Measurements from ENCODE around the gene ANKRD35. TPM values are rescaled to one million over a fixed set of nuclear protein-coding genes. Genes with fewer than 3 reads are reported as not detected.

Gene ANKRD35
- polyA plus RNA-seq, 1 donor (not counting 4 experiments of a cell fraction or from before 2014, with no cell fraction given): 0.46 TPM

DNA sequence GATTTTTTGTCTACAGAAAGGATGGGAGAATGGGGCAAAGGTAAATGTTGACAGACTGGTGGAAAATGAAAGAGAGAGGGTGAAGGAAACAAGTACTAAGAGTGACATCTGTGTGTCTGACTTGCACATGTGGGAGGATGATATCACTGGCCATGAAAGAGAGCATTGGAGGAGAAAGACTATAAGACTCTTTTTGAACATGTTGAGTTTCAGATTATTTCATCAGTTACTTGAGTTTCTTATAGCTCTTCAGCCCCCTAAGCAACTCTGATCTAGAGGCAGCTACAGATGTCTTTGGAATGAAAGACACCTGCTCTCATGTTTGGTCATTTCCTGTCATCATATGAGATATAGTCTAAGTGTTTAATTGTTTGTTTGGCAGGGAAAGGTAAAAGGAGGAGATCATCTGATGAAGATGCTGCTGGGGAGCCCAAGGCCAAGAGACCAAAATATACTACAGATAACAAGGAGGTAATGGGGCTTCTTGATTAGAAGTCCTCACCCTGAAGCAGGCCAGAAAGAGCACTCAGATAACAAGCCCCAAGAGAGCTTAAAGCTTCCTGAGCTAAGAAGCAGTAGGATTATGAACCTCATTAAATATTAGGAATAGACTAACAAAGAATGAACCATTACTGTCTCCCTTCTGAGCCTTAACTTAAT is 57.2 kb downstream of the ANKRD35 start:
- H3K4me2 ChIP-seq (ENCODE audit: control insufficient read depth, extremely low read depth, insufficient read depth, low read depth, low read length): no peak overlapping the region
- FAIRE-seq: no peak
- H3K9me3 ChIP-seq (ENCODE audit: control insufficient read depth, low read depth, low read length): no peaks in the 10 kb centered on the region
- peaks cover 23% of the 10 kb centered on the region for H3K79me2 ChIP-seq (ENCODE audit: control insufficient read depth, insufficient read depth, low read length)
- no peaks in the 10 kb centered on the region for H3K9me1 ChIP-seq (ENCODE audit: control insufficient read depth, extremely low read depth, insufficient read depth, low read length)
- H3K36me3 ChIP-seq (ENCODE audit: control insufficient read depth in 2 of 2, extremely low read depth in 1 of 2, insufficient read depth in 2 of 2, low read length in 2 of 2): peaks cover 30 to 40% of the 10 kb centered on the region in 2 experiments
- H3K27ac ChIP-seq (ENCODE audit: control insufficient read depth, insufficient read depth, low read length): no peak overlapping the region
- peaks cover 5% of the 10 kb centered on the region for H3K4me1 ChIP-seq (ENCODE audit: control insufficient read depth, extremely low read depth, insufficient read depth, low read length)
- no peak for DNase-seq (ENCODE audit: low read depth, low spot score)
- no peak for TF ChIP-seq EZH2 (IDR thresholded peaks at IDR 0.05; ENCODE audit: low read length)
- TF ChIP-seq, protein P1, sequence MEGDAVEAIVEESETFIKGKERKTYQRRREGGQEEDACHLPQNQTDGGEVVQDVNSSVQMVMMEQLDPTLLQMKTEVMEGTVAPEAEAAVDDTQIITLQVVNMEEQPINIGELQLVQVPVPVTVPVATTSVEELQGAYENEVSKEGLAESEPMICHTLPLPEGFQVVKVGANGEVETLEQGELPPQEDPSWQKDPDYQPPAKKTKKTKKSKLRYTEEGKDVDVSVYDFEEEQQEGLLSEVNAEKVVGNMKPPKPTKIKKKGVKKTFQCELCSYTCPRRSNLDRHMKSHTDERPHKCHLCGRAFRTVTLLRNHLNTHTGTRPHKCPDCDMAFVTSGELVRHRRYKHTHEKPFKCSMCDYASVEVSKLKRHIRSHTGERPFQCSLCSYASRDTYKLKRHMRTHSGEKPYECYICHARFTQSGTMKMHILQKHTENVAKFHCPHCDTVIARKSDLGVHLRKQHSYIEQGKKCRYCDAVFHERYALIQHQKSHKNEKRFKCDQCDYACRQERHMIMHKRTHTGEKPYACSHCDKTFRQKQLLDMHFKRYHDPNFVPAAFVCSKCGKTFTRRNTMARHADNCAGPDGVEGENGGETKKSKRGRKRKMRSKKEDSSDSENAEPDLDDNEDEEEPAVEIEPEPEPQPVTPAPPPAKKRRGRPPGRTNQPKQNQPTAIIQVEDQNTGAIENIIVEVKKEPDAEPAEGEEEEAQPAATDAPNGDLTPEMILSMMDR (optimal IDR thresholded peaks at IDR 0.05 in 1 of 3, IDR thresholded peaks at IDR 0.05 in 1 of 3, conservative IDR thresholded peaks at IDR 0.05 in 1 of 3; ENCODE audit: extremely low read depth in 1 of 3, insufficient read depth in 2 of 3, low read length in 3 of 3): no peak
- H3K4me3 ChIP-seq (ENCODE audit: control insufficient read depth in 2 of 3, extremely low read depth in 1 of 3, insufficient read depth in 2 of 3, low read depth in 1 of 3, low read length in 3 of 3): no peak overlapping the region
- H2AFZ ChIP-seq (ENCODE audit: control insufficient read depth, low read length): no peak overlapping the region
- no peak overlapping the region for H3K9ac ChIP-seq (ENCODE audit: control insufficient read depth, extremely low read depth, insufficient read depth, low read length)
- no peaks in the 10 kb centered on the region for H4K20me1 ChIP-seq (ENCODE audit: control insufficient read depth, extremely low read depth, insufficient read depth, low read length)
- H3K27me3 ChIP-seq (ENCODE audit: control insufficient read depth, extremely low read depth, insufficient read depth, low read length): no peaks in the 10 kb centered on the region
- dilution Hi-C loops (cut with MboI; ENCODE audit: extremely low pct_ligation_motif_present, low sequenced_read_pairs): no loop called here

DNA sequence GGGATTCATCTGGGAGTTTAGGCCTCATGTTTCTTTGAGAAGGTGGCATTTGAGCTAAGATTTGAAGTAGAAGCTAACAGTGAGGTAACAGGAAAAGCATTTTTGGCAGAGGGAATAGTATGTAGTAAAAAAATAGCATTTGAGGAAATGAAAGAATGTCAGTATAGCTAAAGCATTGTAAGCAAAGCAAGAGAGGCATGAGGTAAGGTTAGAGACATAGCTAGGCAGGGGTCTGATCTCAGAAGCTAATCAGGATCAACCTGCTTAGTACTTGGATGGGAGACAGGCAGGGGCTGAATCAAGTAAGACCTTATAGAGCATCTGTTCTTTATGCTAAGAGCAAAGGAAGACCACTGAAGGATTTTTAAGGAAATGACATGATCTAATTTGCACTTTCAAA is 57.7 kb downstream of the ANKRD35 start:
- no peaks in the 10 kb centered on the region for H3K9me3 ChIP-seq (ENCODE audit: control insufficient read depth, low read depth, low read length)
- dilution Hi-C loops (cut with MboI; ENCODE audit: extremely low pct_ligation_motif_present, low sequenced_read_pairs): no loop called here
- peaks cover 23% of the 10 kb centered on the region for H3K79me2 ChIP-seq (ENCODE audit: control insufficient read depth, insufficient read depth, low read length)
- no peak overlapping the region for H3K9ac ChIP-seq (ENCODE audit: control insufficient read depth, extremely low read depth, insufficient read depth, low read length)
- peaks cover 25 to 35% of the 10 kb centered on the region in 2 experiments for H3K36me3 ChIP-seq (ENCODE audit: control insufficient read depth in 2 of 2, extremely low read depth in 1 of 2, insufficient read depth in 2 of 2, low read length in 2 of 2)
- H2AFZ ChIP-seq (ENCODE audit: control insufficient read depth, low read length): no peak overlapping the region
- H4K20me1 ChIP-seq (ENCODE audit: control insufficient read depth, extremely low read depth, insufficient read depth, low read length): no peaks in the 10 kb centered on the region
- no peaks in the 10 kb centered on the region for H3K27me3 ChIP-seq (ENCODE audit: control insufficient read depth, extremely low read depth, insufficient read depth, low read length)
- no peak overlapping the region for H3K27ac ChIP-seq (ENCODE audit: control insufficient read depth, insufficient read depth, low read length)
- H3K9me1 ChIP-seq (ENCODE audit: control insufficient read depth, extremely low read depth, insufficient read depth, low read length): no peaks in the 10 kb centered on the region
- TF ChIP-seq EZH2 (IDR thresholded peaks at IDR 0.05; ENCODE audit: low read length): no peak
- TF ChIP-seq, protein P1 (optimal IDR thresholded peaks at IDR 0.05 in 1 of 3, IDR thresholded peaks at IDR 0.05 in 1 of 3, conservative IDR thresholded peaks at IDR 0.05 in 1 of 3; ENCODE audit: extremely low read depth in 1 of 3, insufficient read depth in 2 of 3, low read length in 3 of 3): no peak
- FAIRE-seq: no peak
- DNase-seq (ENCODE audit: low read depth, low spot score): no peak
- H3K4me1 ChIP-seq (ENCODE audit: control insufficient read depth, extremely low read depth, insufficient read depth, low read length): peaks cover 5% of the 10 kb centered on the region
- H3K4me2 ChIP-seq (ENCODE audit: control insufficient read depth, extremely low read depth, insufficient read depth, low read depth, low read length): no peak overlapping the region
- no peak overlapping the region for H3K4me3 ChIP-seq (ENCODE audit: control insufficient read depth in 2 of 3, extremely low read depth in 1 of 3, insufficient read depth in 2 of 3, low read depth in 1 of 3, low read length in 3 of 3)

Measured in keratinocyte (primary cell).